ENCODE measurements around the gene CCDC167. TPM values are rescaled to one million over a fixed set of nuclear protein-coding genes. Genes with fewer than 3 reads are reported as not detected.

Gene CCDC167
- total RNA-seq, 1 experiment from 2014 or later = 31.9 TPM

- Histone ChIP-seq H3K56ac (ENCODE audit: insufficient read length, low read depth, low read length) (no peak overlapping the region), H3K18ac (ENCODE audit: insufficient read length, low read depth, low read length) (no peak overlapping the region), H2AK5ac (ENCODE audit: insufficient read length, low read length) (no peak overlapping the region), H2AFZ (ENCODE audit: low read length) (no peak overlapping the region), H3K4ac (ENCODE audit: low read depth, low read length) (no peak overlapping the region), H3K23ac (ENCODE audit: insufficient read length, low read depth, low read length) (no peak overlapping the region), H2BK5ac (ENCODE audit: insufficient read length, low read length) (no peak overlapping the region), H2BK15ac (ENCODE audit: low read depth, low read length) (no peak overlapping the region), H4K5ac (ENCODE audit: insufficient read length, low read depth, low read length) (no peak overlapping the region), H3K27me3 (ENCODE audit: insufficient read depth, low read length) (no peaks in the 10 kb centered on the region), H4K91ac (ENCODE audit: insufficient read length, low read depth, low read length) (no peak overlapping the region), H3K4me2 (ENCODE audit: insufficient read depth, insufficient read length, low read length) (no peak overlapping the region), H3K9me3 (ENCODE audit: control insufficient read depth, low read depth, low read length) (no peaks in the 10 kb centered on the region), H2BK20ac (ENCODE audit: low read depth, low read length, poor library complexity, severe bottlenecking) (no peak overlapping the region), H3K79me1 (ENCODE audit: insufficient read depth, low read depth, low read length, poor library complexity, severe bottlenecking) (no peaks in the 10 kb centered on the region), H3K14ac (ENCODE audit: insufficient read depth, low read length) (no peak overlapping the region), H3K27ac (ENCODE audit: insufficient read length, low read depth, low read length) (no peak overlapping the region), H3K9ac (ENCODE audit: extremely low read depth, insufficient read length, low read length) (no peak overlapping the region), H2BK120ac (ENCODE audit: low read depth, low read length, poor library complexity, severe bottlenecking) (no peak overlapping the region), H3K4me1 (ENCODE audit: insufficient read depth, low read length) (peaks cover 4% of the 10 kb centered on the region; the same call in 1 of the 2 replicates), H4K20me1 (ENCODE audit: control insufficient read depth, insufficient read depth, insufficient read length) (no peaks in the 10 kb centered on the region), H3K23me2 (ENCODE audit: insufficient read length, low read depth, low read length, poor library complexity, severe bottlenecking) (no peaks in the 10 kb centered on the region), H2BK12ac (ENCODE audit: insufficient read length, low read depth, low read length) (no peak overlapping the region), H3K79me2 (ENCODE audit: insufficient read depth, low read length) (no peaks in the 10 kb centered on the region), H3T11ph (ENCODE audit: low read length) (no peak overlapping the region), H4K8ac (replicated peaks; ENCODE audit: insufficient read length, low read depth, low read length) (no peak overlapping the region)
- no peak for TF ChIP-seq CTCF (conservative IDR thresholded peaks at IDR 0.05)
- no peak for DNase-seq
- H3K27ac Mint-ChIP-seq = no peak overlapping the region
- H3K9me3 Mint-ChIP-seq = no peaks in the 10 kb centered on the region
- peaks cover 19 to 74% (median 68%) of the 10 kb centered on the region in 3 experiments for H3K36me3 Mint-ChIP-seq (ENCODE audit: insufficient read depth in 1 of 3, low read depth in 3 of 3)
- H3K27me3 Mint-ChIP-seq (ENCODE audit: low read depth) = no peaks in the 10 kb centered on the region
- no CpG with 5 or more reads among the region's 18 CpGs for WGBS (ENCODE audit: extremely low coverage, insufficient read length, low lambda C conversion rate)
- peaks cover 11 to 21% of the 10 kb centered on the region in 2 experiments for H3K4me1 Mint-ChIP-seq
- H3K4me3 Mint-ChIP-seq = no peak overlapping the region
These were observed 21.8 kb downstream of the CCDC167 start for GRCh38 chr6:37477656-37478435.
